ENCODE data around the gene CXCL12. TPM values are rescaled to one million over a fixed set of nuclear protein-coding genes. Genes with fewer than 3 reads are reported as not detected.

The CXCL12 gene
- total RNA-seq, 2 donors from 2014 or later = 6.9 to 19.6 TPM

- WGBS = 77% methylated on average over 6 of the region's 6 CpGs
- Histone ChIP-seq H3K36me3 (no peaks in the 10 kb centered on the region), H3K4me3 (no peak overlapping the region), H3K9me3 (no peaks in the 10 kb centered on the region), H3K27ac (no peak overlapping the region), H3K4me1 (replicated peaks) (no peaks in the 10 kb centered on the region), H3K27me3 (replicated peaks; ENCODE audit: insufficient read depth) (no peaks in the 10 kb centered on the region)
- TF ChIP-seq POLR2AphosphoS5 (IDR thresholded peaks at IDR 0.05) (no peak), POLR2A (IDR thresholded peaks at IDR 0.05) (no peak), CTCF (IDR thresholded peaks at IDR 0.05) (no peak)
- intact Hi-C loops (cut with DNase I) = no loop called here
- no peak for DNase-seq (ENCODE audit: low spot score)
These were observed 40.2 kb downstream of the CXCL12 start for GRCh38 chr10:44344727-44345126.

GRCh38 chr10:44343843-44344242 is 41.1 kb downstream of the CXCL12 start:
- TF ChIP-seq CTCF (IDR thresholded peaks at IDR 0.05) (no peak), POLR2AphosphoS5 (IDR thresholded peaks at IDR 0.05) (no peak), POLR2A (IDR thresholded peaks at IDR 0.05) (no peak)
- DNase-seq (ENCODE audit: low spot score) = no peak
- Histone ChIP-seq H3K4me3 (no peak overlapping the region), H3K27ac (no peak overlapping the region), H3K9me3 (no peaks in the 10 kb centered on the region), H3K27me3 (replicated peaks; ENCODE audit: insufficient read depth) (no peaks in the 10 kb centered on the region), H3K4me1 (replicated peaks) (no peaks in the 10 kb centered on the region), H3K36me3 (no peaks in the 10 kb centered on the region)
- intact Hi-C loops (cut with DNase I) = no loop called here
- whole genome bisulfite sequencing = 87% methylated on average over 3 of the region's 3 CpGs

GRCh38 chr10:44341886-44342285 is 43.0 kb downstream of the CXCL12 start:
- intact Hi-C loops (cut with DNase I) = no loop called here
- Histone ChIP-seq H3K27me3 (replicated peaks; ENCODE audit: insufficient read depth) (no peaks in the 10 kb centered on the region), H3K36me3 (no peaks in the 10 kb centered on the region), H3K9me3 (no peaks in the 10 kb centered on the region), H3K27ac (no peak overlapping the region), H3K4me1 (replicated peaks) (no peaks in the 10 kb centered on the region), H3K4me3 (no peak overlapping the region)
- DNase-seq (ENCODE audit: low spot score) = no peak
- TF ChIP-seq CTCF (IDR thresholded peaks at IDR 0.05) (no peak), POLR2A (IDR thresholded peaks at IDR 0.05) (no peak), POLR2AphosphoS5 (IDR thresholded peaks at IDR 0.05) (no peak)
- 79% methylated on average over 3 of the region's 3 CpGs for WGBS

- no peak overlapping the region for H3K27ac ChIP-seq
- WGBS = 64% methylated on average over 3 of the region's 3 CpGs
These were observed 44.3 kb downstream of the CXCL12 start for GRCh38 chr10:44340557-44340956.

More at GRCh38 chr10:44340557-44340956, 44.3 kb downstream of the CXCL12 start:
- H3K36me3 ChIP-seq = no peaks in the 10 kb centered on the region
- H3K9me3 ChIP-seq = no peaks in the 10 kb centered on the region
- no peaks in the 10 kb centered on the region for H3K4me1 ChIP-seq (replicated peaks)
- intact Hi-C loops (cut with DNase I) = no loop called here
- H3K27me3 ChIP-seq (replicated peaks; ENCODE audit: insufficient read depth) = no peaks in the 10 kb centered on the region
- H3K4me3 ChIP-seq = no peak overlapping the region
- no peak for DNase-seq (ENCODE audit: low spot score)
- TF ChIP-seq POLR2AphosphoS5 (IDR thresholded peaks at IDR 0.05) (no peak), CTCF (IDR thresholded peaks at IDR 0.05) (no peak), POLR2A (IDR thresholded peaks at IDR 0.05) (no peak)

Data from prostate gland (tissue), 2 donors.